ENCODE results near the gene KCNJ1. TPM values are rescaled to one million over a fixed set of nuclear protein-coding genes. Genes with fewer than 3 reads are reported as not detected.

Gene KCNJ1
- total and polyA plus RNA-seq, 2 donors (not counting 1 experiment from before 2014, with no cell fraction given): not detected

- Histone ChIP-seq H3K4me2 (ENCODE audit: extremely low read depth, insufficient read depth, low read length) (no peak overlapping the region), H3K27me3 (ENCODE audit: control insufficient read depth, insufficient read depth, low read length) (no peaks in the 10 kb centered on the region), H3K9me3 (ENCODE audit: control insufficient read depth, insufficient read depth, low read depth, low read length) (no peaks in the 10 kb centered on the region), H3K9ac (ENCODE audit: insufficient read depth, low read length) (no peak overlapping the region), H2AFZ (ENCODE audit: low read length) (no peak overlapping the region), H3K27ac (ENCODE audit: insufficient read depth, low read length) (no peak overlapping the region), H3K4me1 (ENCODE audit: control insufficient read depth, extremely low read depth, insufficient read depth, low read length) (no peaks in the 10 kb centered on the region), H3K79me2 (ENCODE audit: control insufficient read depth, insufficient read depth, low read length) (no peaks in the 10 kb centered on the region), H3K36me3 (ENCODE audit: control insufficient read depth, insufficient read depth, low read length) (no peaks in the 10 kb centered on the region), H3K4me3 (replicated peaks in 1 of 4; ENCODE audit: control extremely low read depth in 1 of 4, insufficient read depth in 1 of 4, low read depth in 3 of 4, low read length in 4 of 4) (no peak overlapping the region), H4K20me1 (ENCODE audit: control insufficient read depth, extremely low read depth, insufficient read depth, low read length) (no peaks in the 10 kb centered on the region)
- TF ChIP-seq, protein P1, sequence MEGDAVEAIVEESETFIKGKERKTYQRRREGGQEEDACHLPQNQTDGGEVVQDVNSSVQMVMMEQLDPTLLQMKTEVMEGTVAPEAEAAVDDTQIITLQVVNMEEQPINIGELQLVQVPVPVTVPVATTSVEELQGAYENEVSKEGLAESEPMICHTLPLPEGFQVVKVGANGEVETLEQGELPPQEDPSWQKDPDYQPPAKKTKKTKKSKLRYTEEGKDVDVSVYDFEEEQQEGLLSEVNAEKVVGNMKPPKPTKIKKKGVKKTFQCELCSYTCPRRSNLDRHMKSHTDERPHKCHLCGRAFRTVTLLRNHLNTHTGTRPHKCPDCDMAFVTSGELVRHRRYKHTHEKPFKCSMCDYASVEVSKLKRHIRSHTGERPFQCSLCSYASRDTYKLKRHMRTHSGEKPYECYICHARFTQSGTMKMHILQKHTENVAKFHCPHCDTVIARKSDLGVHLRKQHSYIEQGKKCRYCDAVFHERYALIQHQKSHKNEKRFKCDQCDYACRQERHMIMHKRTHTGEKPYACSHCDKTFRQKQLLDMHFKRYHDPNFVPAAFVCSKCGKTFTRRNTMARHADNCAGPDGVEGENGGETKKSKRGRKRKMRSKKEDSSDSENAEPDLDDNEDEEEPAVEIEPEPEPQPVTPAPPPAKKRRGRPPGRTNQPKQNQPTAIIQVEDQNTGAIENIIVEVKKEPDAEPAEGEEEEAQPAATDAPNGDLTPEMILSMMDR (conservative IDR thresholded peaks at IDR 0.05 in 1 of 2, IDR thresholded peaks at IDR 0.05 in 1 of 2; ENCODE audit: low read depth in 1 of 2, low read length in 2 of 2): no peak
- no peak for TF ChIP-seq EZH2 (IDR thresholded peaks at IDR 0.05; ENCODE audit: low read length, missing control alignments)
- DNase-seq (ENCODE audit: low read depth in 2 of 2): no peak
Measured at GRCh38 chr11:128819198-128819597, 47.9 kb downstream of the KCNJ1 start.

DNA sequence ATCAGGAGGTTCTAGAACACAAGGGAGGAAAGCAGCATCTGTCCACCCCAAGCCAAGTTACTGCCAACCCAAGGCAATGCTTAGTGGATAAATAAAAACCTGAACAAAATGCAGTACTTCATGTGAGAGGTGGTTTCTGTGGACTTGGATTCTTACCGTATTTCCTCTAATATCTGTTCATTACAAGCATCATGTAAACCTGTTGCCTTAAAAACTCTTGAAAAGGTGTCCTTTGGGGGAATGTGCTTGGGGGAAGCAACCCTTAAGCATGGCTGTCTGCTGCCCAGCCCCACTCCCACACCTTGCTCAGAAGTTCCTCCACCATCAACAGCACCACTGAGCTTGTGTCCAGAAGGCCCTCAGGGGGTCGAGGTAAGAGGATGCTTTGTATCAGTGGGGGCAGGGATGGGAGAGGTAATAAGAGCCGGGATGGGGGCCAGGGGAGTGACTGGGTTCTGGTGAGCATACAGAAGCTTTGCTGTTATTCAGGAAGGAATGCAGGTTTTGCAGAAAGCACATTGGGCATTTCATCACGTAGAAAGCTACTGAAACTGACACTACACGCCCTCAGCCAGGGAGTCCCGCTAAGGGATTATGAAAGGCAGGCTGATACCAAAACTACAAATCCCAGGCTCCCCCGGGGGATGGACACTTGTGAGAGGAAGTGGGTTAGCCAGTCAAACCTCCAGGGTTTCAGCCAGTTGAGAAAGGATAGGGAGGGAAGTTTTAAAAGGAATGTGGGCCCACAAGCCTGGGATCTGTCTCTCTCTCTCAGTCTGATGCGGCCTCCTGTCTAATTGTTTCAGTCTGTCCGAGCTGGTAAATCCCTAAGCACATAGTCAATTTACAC, 52.0 kb downstream of the KCNJ1 start:
- Histone ChIP-seq H2AFZ (ENCODE audit: low read length) (no peak overlapping the region), H3K79me2 (ENCODE audit: control insufficient read depth, insufficient read depth, low read length) (no peaks in the 10 kb centered on the region), H3K4me3 (replicated peaks in 1 of 4; ENCODE audit: control extremely low read depth in 1 of 4, insufficient read depth in 1 of 4, low read depth in 3 of 4, low read length in 4 of 4) (no peak overlapping the region), H3K36me3 (ENCODE audit: control insufficient read depth, insufficient read depth, low read length) (no peaks in the 10 kb centered on the region), H3K4me1 (ENCODE audit: control insufficient read depth, extremely low read depth, insufficient read depth, low read length) (no peaks in the 10 kb centered on the region), H3K4me2 (ENCODE audit: extremely low read depth, insufficient read depth, low read length) (no peak overlapping the region), H4K20me1 (ENCODE audit: control insufficient read depth, extremely low read depth, insufficient read depth, low read length) (no peaks in the 10 kb centered on the region), H3K27ac (ENCODE audit: insufficient read depth, low read length) (no peak overlapping the region), H3K9me3 (ENCODE audit: control insufficient read depth, insufficient read depth, low read depth, low read length) (no peaks in the 10 kb centered on the region), H3K9ac (ENCODE audit: insufficient read depth, low read length) (no peak overlapping the region), H3K27me3 (ENCODE audit: control insufficient read depth, insufficient read depth, low read length) (no peaks in the 10 kb centered on the region)
- TF ChIP-seq, protein P1 (conservative IDR thresholded peaks at IDR 0.05 in 1 of 2, IDR thresholded peaks at IDR 0.05 in 1 of 2; ENCODE audit: low read depth in 1 of 2, low read length in 2 of 2): no peak
- no peak for TF ChIP-seq EZH2 (IDR thresholded peaks at IDR 0.05; ENCODE audit: low read length, missing control alignments)
- DNase-seq (ENCODE audit: low read depth in 2 of 2): peak; percentile 72 to 83

- Histone ChIP-seq H3K4me3 (replicated peaks in 1 of 4; ENCODE audit: control extremely low read depth in 1 of 4, insufficient read depth in 1 of 4, low read depth in 3 of 4, low read length in 4 of 4) (no peak overlapping the region), H3K9me3 (ENCODE audit: control insufficient read depth, insufficient read depth, low read depth, low read length) (no peaks in the 10 kb centered on the region), H3K4me2 (ENCODE audit: extremely low read depth, insufficient read depth, low read length) (no peak overlapping the region), H3K4me1 (ENCODE audit: control insufficient read depth, extremely low read depth, insufficient read depth, low read length) (no peaks in the 10 kb centered on the region), H3K36me3 (ENCODE audit: control insufficient read depth, insufficient read depth, low read length) (no peaks in the 10 kb centered on the region), H3K9ac (ENCODE audit: insufficient read depth, low read length) (no peak overlapping the region), H3K27me3 (ENCODE audit: control insufficient read depth, insufficient read depth, low read length) (no peaks in the 10 kb centered on the region), H4K20me1 (ENCODE audit: control insufficient read depth, extremely low read depth, insufficient read depth, low read length) (no peaks in the 10 kb centered on the region), H3K79me2 (ENCODE audit: control insufficient read depth, insufficient read depth, low read length) (no peaks in the 10 kb centered on the region), H3K27ac (ENCODE audit: insufficient read depth, low read length) (no peak overlapping the region), H2AFZ (ENCODE audit: low read length) (no peak overlapping the region)
- no peak for DNase-seq (ENCODE audit: low read depth in 2 of 2)
- TF ChIP-seq, protein P1 (conservative IDR thresholded peaks at IDR 0.05 in 1 of 2, IDR thresholded peaks at IDR 0.05 in 1 of 2; ENCODE audit: low read depth in 1 of 2, low read length in 2 of 2): no peak
- TF ChIP-seq EZH2 (IDR thresholded peaks at IDR 0.05; ENCODE audit: low read length, missing control alignments): no peak
Measured at GRCh38 chr11:128813729-128814128, 53.4 kb downstream of the KCNJ1 start.
